HG03064 (cell line): Measurements from ENCODE around the gene PEX19.

Experiments used
- ATAC-seq: cut with Tn5 transposase; IDR thresholded peaks from one replicate; pipeline ENCODE4 v1.9.1; 2021; ENCODE audit warnings: low read depth; ENCODE audit not compliant: unreplicated experiment

Gene PEX19

DNA sequence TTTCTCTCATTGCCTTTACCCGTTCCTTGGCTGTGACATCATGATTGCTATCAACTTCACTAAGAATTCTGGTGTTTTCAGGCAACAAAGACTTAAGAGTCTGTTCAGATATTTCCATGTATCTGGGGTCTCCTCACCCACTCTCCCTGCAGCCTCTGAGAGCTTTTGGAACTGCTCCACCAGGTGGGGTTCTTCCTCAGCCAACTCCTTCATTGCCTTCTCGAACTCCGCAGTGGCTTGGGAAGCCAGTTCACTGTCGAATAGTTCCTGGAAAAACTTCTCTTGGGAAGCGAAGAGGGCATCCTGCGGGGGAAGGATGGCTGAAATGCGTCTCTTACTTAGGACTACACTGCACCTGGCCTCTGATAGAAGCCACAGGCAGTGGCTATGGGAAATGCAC, 2.1 kb downstream of the PEX19 start:
- no peak for ATAC-seq

DNA sequence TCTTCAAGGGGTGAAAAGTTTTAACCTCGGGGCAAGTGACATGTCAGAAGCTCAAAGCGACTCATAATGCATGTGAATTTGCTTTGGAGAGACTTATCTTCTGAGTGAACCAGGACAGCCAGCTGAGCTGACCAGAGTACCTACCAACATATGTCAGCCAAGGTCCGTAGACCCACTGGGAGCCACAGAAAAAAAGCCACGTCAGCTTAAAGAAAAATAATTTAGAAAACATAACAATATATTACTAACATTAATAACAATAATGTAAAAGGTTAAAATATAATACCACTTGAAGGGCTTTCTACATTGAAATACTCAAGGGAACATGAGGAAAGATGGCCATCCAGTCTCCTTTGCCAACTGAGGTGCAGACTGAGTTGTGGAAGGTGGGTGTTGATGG, 6.9 kb downstream of the PEX19 start:
- ATAC-seq, result no peak

DNA sequence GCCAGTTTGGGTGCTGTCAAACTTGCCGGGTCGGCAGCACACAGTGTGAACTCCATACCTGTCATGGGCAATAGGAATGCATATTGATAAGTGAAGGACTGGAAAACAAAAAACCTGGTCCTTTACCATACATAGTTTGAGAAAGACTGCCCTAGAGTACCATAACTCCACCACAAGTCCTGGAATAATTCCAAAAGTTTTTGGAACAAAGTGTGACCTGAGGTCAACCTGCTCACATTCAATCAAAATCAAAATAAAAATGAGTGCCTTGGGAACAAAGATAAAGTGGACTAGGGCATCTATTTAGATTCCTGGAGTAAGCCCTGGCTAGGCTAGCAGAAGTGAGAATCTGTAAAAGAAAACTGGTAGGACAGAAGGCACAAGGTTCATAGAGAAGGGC, 7.6 kb downstream of the PEX19 start:
- ATAC-seq, result no peak

DNA sequence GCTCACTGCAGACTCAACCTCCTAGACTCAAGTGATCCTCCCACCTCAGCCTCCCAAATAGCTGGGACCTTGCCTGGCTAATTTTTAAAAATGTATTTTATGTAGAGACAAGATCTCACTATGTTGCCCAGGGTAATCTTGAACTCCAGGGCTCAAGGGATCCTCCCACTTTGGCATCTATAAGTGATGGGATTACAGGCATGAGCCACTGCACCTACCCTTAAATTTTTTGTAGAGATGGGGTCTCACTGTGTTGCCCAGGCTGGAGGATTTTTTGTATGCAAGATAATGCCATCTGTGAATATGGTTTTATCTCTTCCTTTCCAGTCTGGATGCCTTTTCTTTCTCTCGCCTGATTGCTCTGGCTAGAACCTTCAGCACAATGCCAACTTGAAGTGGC, 13.9 kb downstream of the PEX19 start:
- ATAC-seq, result no peak

DNA sequence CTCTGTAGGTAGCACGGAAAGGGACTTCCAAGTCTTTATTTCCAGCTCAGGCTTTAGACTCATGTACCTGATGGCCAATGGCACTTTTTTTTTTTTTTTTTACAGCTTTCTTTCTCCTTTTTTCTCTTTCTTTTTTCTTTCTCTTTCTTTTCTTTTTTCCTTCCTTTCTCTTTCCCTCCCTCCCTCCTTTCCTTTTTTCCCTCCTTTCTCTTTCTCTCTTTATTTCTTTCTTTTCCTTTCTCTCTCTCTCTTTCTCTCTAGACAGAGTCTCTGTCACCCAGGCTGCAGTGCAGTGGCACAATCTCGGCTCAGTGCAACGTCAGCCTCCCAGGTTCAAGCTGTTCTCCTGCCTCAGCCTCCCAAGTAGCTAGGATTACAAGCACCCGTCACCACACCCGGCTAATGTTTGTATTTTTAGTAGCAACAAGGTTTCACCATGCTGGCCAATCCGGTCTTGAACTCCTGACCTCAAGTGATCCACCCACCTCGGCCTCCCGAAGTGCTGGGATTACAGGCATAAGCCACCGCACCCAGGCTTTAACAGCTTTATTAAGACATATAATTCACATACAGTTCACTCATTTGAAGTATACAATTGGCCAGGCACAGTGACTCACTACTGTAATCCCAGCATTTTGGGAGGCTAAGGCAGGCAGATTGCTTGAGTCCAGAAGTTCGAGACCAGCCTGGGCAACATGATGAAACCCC, 17.5 kb downstream of the PEX19 start:
- no peak for ATAC-seq

DNA sequence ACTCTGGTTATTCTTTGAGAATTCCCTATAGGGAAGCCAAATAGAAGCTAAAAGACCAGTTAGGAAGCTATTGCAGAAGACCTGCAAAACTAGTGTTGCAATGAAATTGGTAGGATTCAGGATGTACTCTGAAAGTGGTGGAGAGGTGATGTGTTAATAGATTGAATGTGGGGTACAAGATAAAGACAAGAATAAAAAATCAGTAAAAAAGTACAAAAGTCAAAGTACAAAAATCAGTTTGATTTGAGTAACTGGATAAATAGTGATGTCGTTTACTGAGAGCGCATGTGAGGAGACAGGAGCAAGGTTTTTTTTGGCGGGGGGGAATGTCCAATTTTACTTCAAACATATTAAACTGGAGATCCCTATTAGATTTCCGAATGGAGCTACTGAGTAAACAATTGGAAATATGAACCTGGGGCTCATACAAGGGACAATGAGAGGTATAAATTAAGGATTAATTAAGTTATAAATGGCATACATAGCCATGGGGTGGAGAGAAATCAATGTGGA, 20.1 kb downstream of the PEX19 start:
- ATAC-seq, result no peak

DNA sequence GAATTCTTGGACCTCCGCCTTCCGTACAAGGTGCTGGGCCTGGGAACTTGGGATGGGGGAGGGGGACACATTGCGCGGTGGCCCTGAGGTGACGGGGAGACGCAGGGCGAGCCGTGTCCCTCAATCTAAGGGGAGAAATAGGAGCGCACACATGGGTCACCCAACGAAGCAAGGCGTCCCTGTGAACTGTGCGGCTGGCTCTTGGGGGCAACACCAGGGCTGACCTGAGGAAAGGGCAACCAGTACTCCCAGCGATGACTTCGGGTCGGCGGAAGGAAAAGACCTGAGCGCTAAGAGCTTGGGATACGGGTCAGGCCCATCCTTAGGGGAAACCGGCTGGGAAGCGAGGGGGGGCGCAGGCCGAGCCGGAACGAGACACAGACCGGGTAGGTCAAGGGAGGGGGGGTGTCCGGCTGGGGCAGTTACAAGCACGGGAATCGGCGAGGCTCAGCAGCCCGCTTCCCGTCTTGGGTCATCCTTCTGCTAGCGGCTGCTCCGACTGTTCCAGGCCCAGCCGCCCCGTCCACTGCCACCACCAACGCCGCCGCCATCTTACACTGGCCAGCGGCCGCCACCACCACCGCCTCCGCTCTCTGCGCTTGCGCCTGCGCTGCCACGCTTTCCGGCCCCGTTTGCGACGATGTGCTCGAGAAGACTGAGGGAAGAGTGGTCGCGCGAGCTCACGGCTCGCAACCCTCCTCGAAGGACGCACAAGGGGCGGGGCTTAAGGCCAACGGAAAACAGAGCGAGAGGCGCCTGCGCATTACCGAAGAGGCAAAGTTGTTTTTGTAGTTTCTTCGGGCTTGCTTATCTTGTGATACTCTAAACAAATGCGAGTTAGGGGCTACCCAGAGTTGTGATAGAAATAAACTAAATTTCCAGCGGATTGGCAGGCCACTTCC, 22.8 kb downstream of the PEX19 start, which contains the start of gene DCAF8:
Gene DCAF8 (minus strand): TSS at position 657 of the 902 bp plus-strand sequence. CDS start 18,541 bp downstream, outside the sequence.
- peak; percentile 69 for ATAC-seq

DNA sequence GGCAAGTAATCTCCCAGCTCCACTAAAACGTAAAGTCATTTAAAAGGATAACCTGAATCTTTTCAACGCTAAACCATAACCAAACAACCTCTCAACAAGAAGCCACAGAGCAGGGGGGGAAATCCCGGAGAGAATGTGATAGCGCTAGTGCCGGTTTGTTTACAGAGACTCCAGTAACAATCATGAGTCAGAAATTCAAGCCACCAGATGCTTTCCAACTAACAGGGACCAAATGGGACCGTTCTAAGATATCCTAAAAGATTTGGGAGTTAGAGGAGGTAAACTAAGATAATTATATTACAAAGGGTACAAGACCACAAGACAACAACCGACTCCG, 23.4 kb downstream of the PEX19 start:
- peak; percentile 22 for ATAC-seq

DNA sequence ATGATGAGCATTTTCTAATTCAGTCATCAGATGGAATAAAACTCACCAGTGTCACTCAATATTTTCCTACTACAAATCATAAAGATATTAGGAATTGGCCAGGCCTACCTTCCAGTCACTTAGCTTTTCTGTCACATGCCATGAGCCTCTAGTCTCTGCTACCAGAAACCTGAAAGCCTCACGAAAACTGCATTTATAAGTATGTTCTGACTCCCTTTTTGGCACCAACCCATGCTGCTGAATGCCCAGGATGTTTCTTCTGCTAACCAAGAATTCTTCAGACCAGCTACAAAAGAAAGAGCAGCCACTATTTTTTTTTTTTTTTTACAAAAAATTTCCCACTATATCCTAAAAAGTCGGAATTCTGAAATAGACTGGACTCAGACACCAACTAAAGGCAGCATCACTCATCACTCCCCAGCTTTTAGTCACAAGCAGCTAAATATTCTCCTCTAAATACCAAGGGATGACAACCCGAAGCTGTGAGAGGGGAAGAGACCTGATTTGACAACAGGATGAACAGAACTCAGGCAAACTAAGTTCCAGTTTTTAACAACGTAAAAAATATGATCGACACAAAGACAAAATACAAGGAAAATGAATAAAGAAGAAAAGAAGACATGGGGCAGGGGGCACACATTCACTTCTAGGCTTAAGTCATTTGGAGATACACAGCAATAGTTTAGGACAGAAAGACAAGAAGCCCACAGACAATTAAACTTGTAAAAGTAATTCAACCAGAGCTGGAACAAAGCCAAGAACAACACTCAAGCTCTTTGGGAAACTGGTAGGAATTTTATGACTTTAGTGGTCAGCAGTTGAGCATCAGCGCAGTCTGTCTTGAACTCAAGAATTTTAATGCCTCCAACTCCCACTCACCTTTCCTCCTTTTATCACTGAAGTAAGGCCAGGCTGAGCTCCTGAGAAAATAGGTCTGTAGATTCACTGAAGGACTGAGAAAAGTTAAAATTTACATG, 24.2 kb downstream of the PEX19 start:
- no peak for ATAC-seq

DNA sequence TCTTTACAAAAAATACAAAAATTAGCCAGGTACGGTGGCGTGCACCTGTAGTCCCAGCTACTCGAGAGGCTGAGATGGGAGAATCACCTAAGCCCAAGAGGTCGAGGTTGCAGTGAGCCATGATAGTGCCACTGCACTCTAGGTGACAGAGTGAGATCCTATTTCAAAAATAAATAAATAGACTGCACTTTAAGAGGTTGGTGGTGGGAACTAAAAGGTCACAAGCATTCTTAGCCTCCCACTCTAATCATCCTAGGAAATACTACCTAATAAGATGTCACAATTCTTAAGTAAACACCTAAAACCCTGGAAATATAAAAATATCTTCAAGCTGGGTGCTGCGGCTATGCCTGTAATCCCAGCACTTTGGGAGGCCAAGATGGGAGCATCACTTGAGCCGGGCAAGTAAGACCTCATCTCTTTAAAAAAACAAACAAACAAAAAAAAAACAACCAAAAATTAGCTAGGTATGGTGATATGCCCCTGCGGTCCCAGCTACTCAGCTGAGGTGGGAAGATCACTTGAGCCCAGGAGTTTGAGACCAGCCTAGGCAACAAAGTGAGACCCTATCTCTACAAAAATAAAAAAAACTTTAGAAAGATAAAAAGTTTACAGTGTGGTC, 26.6 kb downstream of the PEX19 start:
- ATAC-seq, result no peak

DNA sequence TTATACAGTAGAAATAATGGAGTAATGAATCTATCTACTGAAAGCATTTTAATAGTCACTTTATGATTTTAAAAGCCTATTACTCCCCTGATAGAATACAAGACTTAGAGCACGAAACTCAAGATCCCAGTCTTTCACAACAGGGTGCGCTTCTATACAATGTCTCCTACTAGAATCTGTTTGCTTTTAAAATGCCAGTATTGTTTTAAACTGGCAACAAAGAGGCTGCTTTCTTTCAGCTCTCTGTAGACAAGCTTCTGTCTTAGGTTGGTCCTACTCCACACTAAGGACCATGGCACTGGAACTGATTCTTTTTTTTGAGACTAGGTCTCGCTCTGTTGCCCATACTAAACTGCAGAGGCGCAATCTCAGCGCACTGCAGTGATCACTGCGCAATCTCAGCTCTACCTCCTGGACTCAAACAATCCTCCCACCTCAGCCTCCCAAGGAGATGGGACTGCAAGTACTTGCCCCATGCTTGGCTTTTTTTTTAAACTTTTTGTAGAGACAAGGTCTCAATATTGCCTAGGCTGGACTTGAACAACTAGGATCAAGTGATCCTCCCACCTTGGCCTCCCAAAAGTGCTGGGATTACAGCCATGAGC, 27.4 kb downstream of the PEX19 start:
- ATAC-seq, result no peak

DNA sequence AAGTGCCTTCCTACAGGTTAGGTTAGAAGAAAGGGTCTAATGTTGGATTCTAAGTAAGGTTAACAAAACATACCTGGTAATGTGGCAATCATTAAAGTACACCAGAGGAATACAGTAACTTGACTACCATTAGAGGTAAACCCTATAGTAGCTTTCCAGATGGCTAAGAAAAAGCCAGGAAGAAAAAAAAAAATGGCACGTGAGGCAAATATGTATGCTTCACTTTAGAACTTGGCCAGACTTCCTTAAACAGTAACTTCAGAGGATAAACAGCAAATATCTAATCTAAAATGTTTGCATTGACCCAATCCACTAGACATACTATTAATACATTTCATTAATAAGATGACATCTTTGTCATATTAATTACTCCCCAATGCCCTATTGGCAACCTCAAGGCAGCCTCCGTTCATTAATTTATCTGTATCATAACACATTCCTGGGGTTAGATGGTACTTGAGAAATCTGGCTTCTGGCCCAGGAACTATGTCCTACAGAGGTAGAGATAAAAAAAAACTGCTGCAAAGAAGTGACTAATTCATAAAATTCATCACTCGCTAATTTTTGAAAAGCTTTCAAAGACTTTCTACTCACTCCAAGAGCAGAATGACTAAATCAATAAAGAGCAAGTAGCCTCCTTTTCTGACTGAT, 28.4 kb downstream of the PEX19 start:
- ATAC-seq, result no peak

DNA sequence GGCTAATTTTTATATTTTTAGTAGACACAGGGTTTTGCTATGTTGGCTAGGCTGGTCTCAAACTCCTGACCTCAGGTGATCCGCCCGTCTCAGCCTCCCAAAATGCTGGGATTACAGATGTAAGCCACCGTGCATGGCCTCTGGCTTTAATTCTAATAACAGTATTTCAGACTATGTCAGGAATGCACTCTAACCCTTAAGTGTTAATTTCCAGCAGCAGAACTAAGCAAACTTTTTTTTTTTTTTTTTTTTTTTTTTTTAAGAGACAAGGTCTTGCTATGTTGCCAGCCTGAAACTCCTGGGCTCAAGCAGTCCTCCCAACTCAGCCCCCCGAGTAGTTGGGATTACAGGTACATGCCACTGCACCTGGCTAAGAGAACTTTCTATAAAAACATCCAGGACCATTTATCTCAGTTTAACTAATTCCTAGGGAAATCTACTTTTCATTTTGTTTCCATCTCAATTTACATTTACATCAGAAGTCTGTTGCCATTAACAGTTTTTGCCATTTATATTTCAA, 29.1 kb downstream of the PEX19 start:
- ATAC-seq, result no peak

DNA sequence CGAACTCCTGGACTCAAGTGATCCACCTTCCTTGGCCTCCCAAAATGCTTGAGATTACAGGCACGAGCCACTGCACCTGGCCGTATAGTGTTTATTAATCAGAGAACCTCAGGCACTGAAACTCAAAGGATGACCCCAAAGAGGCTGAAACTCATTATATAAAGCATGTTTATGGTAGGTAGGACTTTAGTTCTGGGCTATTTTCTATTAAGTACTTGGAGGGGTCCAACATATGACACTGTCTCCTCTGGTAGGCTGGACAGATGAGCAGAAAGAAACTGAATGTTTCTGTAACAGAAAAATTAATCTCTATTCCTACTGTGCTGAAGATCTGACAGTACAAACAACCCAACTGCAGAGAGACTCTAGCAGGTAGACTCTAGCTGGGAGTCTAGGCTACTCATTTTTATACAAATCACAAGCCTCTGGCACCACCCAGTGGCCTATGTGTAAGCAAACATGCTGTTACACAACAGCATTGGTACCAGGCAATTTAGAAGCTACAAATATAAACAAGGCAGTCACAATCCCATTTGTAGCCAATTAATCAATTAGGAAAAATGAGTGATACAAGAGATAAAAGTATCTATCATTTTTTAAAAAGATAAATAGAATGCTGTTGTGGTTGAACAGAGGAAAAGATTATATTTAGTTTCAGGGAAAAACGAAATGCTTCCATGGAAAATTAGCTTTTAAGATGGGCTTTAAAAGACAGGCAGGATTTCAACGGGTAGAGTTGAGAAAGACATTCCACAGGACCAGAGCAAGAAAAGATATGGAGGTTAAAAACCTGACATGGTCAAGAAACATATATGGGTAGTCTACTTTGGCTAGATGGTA, 33.0 kb downstream of the PEX19 start:
- no peak for ATAC-seq

DNA sequence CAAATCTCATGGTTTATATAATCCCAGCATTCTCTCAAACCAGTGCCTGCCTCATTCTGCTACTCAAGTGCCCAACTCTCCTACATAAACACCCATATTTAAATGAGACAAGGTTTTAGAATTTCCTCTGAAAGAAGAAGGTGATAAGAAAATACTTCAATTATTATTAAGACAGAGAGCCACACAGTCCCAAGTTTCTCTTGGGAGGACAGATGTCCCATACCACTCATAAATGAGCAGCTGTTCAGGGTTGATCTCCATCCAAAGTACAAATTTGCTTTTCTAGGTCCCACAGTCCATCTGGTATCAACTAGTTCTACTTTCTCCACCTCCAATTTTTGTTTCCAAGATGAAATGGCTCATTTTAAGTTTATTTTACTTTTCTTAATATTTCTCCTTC, 33.9 kb downstream of the PEX19 start:
- ATAC-seq, result no peak

DNA sequence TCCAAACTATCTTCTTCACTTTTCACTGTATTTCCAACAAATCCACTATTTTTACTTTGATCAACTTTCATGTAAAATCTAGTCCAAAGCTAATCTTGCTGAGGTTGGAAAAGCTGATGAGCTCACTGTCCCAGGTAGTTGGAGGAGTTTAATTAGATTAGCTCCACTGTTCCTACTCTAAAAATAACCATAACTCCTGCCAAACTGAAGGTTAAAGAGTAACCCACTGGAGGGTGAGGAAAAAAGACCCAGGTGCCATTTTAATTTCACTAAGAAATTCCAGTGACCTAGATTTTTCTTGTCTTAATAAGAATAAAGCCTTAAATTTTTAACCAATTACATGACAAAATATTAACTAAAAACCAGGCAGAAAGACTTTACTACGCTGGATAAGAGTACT, 37.9 kb downstream of the PEX19 start:
- no peak for ATAC-seq

DNA sequence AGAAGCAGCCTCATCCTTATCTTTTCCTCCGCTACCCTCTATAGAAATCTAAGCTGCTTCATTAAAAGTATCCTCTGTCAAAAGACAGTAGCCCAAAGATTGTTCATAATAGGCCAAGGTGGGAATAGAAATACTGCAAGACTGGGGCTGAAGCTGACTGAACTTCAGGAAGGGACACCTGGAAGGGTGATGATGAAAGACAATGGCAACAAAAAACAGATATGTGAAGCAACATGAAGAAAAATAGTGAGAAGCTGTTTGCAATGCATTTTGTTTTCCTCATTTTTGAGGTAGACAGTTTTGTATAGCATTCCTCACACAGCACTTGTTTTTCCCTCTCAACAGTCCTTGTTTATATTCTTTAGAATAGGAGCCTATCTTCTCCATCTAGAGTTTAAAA, 39.5 kb downstream of the PEX19 start:
- no peak for ATAC-seq

DNA sequence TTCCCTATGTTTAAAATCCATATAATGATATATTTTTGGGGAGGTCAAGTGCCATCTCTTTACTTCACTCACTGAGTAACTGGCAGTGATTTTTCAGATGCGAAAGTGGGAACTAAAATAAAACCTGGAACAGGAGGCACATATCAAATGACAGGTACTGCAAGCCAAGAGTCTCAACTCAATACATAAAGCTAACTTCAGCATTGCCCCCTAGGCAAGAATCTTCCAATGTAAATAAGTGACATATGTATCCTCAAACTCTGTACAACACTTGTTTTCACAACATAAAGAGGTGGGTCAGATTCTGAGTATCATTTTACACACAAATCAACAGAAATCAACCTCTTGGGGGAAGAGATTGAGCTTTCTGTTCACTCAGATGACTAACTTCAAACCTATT, 40.7 kb downstream of the PEX19 start:
- ATAC-seq, result no peak
